Superior temporal gyrus (tissue), 1 donor: ENCODE measurements around the gene SDC3.
"Not testable (repeated sequence)": the region's sequence is repeated elsewhere in the genome, so short reads cannot be mapped to it uniquely, and the experiment has no call there.

ENCODE experiments used
- DNase-seq: peaks from one replicate; pipeline ENCODE4 v3.0.0-alpha.2; 2016; ENCODE audit errors: extremely low spot score

Gene SDC3

GRCh38 chr1:30874176-30874575 is 34.4 kb downstream of the SDC3 start:
- no peak for DNase-seq

GRCh38 chr1:30872948-30873263 is 35.7 kb downstream of the SDC3 start:
- no peak for DNase-seq

- DNase-seq, result no peak
Measured at GRCh38 chr1:30872033-30872947, 36.3 kb downstream of the SDC3 start.

GRCh38 chr1:30871276-30871871 is 37.2 kb downstream of the SDC3 start:
- DNase-seq, result no peak

DNA sequence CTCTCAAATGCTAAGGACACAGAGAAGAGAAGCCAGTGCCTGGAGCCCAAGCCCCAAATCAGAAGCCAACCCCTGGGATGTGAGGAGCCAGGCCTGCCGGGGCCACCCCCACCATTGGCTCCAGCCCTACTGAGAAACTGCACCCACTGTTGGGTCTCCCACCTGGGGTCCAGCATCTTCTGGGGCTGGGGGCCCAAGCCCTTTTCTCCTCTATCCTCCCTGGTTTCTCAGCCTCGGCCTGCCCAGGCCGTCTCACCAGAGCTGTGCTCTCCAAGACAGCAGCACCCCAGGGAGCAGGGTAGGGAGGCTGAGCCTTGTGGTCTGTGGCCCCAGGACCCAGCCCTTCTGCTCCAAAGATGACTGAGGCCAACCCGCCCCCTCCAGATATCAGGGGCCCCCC is 37.9 kb downstream of the SDC3 start:
- DNase-seq, result no peak

GRCh38 chr1:30870035-30870434 is 38.5 kb downstream of the SDC3 start:
- no peak for DNase-seq

DNA sequence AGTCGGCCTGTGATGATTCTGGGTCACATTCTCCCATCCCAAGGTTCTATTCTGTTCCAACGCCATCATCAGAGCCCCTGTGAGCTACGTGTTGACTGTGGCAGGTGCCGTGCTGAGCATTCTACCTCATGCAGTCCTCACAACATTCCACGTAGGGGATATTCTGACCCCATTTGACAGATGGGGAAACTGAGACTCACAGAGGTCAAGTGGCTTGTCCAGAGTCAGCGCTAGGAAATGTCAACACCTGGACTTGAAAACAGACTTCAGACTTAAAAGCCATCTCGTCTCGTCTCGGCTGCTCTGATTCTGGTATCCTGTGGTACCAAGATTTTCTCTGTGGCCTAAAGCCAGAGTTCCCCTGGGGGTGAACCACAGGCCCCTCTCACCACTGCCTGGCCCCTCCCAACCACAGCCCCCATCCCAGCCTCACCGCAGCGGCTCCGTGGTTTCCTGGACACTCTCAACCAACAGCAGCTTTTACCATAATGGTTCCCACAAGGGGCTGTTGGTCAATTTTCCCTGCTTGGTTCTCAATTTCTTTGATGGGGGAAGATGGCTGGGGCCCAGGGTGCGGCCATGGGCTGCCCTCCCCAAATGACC is 39.6 kb downstream of the SDC3 start:
- DNase-seq, result no peak

GRCh38 chr1:30868057-30868456 is 40.5 kb downstream of the SDC3 start:
- not testable (repeated sequence) for DNase-seq

- DNase-seq, result no peak
Measured at GRCh38 chr1:30867537-30867936, 41.0 kb downstream of the SDC3 start.

DNA sequence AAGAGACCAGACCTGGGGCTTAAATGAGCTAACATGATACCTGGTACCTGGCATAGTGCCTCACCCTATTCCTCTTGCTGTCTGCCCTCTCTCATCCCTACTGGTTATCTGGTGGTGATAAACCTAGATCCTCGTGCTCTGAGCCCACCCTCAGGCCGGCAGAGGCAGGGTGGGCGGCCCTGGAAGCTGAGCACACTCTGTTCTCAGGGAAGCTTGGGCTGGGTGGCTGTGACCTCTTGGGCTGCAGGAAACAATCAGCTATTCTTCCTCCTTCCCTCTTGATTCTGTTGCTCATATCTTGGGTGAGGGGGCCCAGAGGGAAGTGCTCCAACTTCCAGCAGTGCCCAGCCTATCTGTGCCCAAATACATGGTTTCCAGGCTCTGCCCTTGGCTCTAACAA is 42.0 kb downstream of the SDC3 start:
- DNase-seq, result no peak

GRCh38 chr1:30864681-30865080 is 43.9 kb downstream of the SDC3 start:
- no peak for DNase-seq

DNA sequence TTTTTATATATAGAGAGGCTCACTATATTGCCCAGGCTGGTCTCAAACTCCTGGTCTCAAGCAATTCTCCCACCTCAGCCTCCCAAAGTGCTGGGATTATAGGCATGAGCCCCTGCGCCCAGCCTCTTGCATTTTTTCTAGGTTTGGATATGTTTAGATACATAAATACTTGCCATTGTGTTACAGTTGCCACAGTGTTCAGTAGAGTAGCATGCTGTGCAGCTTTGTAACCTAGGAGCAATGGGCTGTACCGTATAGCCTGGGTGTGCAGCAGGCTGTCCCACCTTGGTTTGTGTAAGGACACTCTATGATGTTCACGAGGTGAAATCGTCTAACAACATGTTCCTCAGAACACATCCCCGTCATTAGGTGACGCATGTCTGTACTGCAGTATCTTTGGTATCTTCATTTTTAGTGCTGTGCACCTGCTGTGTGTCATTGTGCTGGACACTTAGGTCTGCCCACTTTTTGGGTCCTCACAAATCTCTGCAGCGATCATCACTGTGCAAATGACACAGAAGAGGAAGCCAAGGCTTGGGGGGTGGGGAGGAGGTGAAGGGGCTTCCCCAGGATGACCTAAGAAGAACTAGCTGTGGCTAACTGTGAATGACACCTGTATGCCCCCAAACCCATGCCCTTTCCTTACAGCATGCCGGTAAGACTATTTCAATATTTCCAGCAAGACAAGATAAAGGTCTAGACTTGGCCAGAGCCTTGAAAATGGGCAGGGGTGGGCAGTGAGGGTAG is 44.5 kb downstream of the SDC3 start:
- DNase-seq, result no peak

DNA sequence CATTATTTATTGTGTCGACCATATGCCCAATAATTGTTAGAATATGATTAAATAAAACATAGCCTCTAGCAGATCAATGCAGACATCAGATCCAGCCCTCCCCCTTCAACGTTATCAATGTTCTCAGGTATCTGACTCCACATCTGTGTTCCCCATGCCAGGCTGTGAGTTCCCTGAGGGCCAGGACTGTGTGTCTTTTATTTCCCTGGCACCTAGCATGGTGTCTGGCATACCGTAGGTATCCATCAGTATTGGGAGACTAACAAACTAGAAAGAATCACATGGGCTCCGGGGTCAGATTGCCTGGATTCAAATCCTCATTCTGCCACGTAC is 48.3 kb downstream of the SDC3 start:
- DNase-seq, result no peak

- DNase-seq, result no peak
Measured at GRCh38 chr1:30857964-30858363, 50.6 kb downstream of the SDC3 start.

DNA sequence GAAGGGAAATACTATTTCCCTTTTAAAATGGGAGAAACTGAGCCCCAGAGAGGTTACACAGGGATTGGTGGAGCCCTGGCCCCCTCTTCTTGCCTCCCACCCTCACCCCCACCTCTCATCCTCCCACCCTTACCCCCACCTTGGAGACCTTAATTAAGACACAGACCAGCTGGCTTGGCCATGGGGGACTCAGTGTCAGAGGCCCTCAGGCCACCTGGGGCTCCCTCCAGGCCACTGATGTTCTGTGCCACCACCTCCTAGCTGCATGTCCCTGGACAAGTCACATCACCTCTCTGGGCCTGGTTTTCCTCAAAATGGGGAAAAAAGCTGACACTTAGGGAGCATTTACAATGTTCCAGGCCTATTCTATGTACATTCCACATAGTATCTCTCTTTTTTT is 51.5 kb downstream of the SDC3 start:
- DNase-seq, result no peak

DNA sequence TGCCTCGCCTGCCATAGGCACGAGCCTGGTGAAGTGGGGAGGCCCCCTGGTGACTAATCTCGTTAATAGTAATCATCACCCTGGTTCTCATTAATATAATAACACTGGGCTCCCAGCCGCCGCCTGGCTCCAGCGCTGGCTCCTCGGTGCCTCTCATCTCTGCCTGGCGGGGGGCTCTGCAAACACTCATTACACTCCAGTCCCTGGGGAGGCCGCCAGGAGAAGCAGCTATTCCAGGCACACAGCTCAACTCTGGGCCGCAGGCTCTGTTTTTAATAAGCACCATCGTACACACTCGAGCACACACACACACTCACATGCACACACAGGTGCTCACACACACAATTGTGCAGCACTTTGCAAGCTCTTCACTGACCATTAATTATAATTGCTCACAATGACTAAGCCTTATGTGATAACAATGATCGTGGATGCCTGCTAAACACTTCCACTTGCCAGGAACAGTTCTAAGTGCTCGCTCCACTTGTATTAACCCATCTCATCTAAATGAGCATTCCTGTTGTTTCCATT is 52.2 kb downstream of the SDC3 start:
- DNase-seq, result no peak

DNA sequence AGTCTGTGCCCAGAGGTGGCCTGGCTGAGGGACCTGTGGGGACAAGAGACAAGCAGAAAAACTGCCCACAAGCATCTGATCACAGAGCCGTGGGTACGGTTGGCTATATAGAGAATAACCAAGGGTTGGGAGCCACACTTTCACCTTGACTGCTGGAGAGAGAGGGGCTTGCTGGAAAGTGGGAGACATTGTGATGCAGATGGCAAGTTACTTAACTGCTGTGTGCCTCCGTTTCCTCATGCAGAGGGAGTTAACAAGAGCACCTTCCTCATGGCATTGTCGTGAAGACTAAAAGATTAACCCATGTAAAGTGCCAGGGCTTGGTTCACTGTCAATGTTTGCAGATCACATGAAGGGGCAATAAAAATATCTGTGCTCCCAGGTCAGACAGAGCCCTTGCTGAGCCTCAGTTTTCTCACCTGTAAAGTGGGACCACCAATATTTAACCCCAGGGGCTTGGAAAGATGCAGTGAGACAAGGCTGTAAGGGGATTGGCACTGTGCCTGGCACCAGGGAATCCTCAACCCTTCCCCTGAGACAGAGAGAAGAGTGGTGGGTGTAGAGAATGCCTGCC is 52.8 kb downstream of the SDC3 start:
- no peak for DNase-seq

- DNase-seq, result no peak
Measured at GRCh38 chr1:30853350-30853749, 55.2 kb downstream of the SDC3 start.

DNA sequence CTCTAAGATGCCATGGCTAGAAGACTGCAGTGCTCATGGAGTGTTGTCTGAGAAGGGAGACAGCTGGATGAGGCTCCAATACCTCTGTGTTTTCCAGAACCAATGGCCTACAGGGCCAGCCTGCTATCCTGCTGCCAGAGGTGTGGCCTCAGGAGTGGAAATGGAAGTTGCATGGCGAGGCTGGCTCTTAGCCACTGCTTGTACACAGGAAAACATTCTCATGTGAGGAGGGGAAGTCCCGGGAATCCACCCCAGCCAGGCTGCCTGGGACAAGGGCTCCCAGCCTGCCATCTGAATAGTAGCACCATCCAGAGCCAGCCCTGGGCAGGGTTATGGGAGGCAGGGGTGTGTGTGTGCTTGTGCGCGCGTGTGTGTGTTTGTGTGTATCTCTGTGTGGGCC is 56.5 kb downstream of the SDC3 start:
- no peak for DNase-seq

DNA sequence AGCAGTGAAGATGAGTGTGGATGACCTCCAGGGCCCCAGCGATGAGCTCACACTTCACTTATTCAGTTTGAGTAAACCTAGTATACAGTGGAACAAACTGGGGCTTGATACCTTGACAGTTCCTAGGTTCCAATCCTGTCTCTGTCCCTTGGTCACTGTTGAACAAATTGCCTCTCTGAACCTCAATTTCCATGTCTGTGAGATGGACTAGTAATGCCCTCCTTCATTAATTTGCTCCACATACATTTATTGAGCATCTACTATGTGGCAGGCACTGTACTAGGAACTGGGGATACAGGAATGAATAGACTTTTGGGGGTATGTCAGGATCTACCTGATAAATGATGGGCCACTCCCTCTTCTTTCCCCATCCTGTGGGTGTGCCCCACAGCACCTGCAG is 57.3 kb downstream of the SDC3 start:
- no peak for DNase-seq

- no peak for DNase-seq
Measured at GRCh38 chr1:30850607-30851006, 58.0 kb downstream of the SDC3 start.

DNA sequence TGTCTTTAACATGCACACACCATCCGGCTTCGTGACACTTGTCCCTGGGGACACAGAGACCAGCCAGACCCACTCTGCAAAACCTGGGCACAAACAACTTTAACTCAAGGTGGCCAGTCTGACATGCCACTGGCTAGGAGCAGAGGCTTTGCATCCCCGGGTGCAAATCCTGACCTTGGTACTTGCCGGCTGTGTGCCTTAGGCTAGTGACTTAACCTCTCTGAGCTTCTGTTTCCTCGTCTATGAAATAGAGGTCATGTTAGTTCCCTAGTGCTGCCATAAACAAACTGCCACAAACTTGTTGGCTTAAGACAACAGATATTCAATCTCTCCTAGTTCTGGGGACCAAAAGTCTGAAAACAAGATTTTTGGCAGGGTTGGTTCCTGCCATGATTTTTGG is 60.4 kb downstream of the SDC3 start:
- DNase-seq, result no peak
